Ureter (tissue), 1 donor: ENCODE measurements around the gene RAC2. TPM values are rescaled to one million over a fixed set of nuclear protein-coding genes. Genes with fewer than 3 reads are reported as not detected.
"Not testable (repeated sequence)": the region's sequence is repeated elsewhere in the genome, so short reads cannot be mapped to it uniquely, and the experiment has no call there.

Experiments used
- DNase-seq: peaks from one replicate; pipeline ENCODE4 v3.0.0-alpha.2; 2020; ENCODE audit warnings: low spot score
- total RNA-seq: library from RNA; stranded (reverse); gene quantifications from one replicate; pipeline ENCODE4 v1.2.4, GENCODE V29; 2023
- donor health status: DM: yes; HTN: yes; CAD: no.

RAC2 gene
- total RNA-seq, 1 donor from 2014 or later, result 30.4 TPM

GRCh38 chr22:37206118-37206840 is 37.8 kb downstream of the RAC2 start:
- DNase-seq, result no peak

GRCh38 chr22:37205046-37205445 is 39.0 kb downstream of the RAC2 start:
- no peak for DNase-seq

- no peak for DNase-seq
Measured at GRCh38 chr22:37204045-37204655, 39.9 kb downstream of the RAC2 start.

- DNase-seq, result no peak
Measured at GRCh38 chr22:37203354-37204044, 40.6 kb downstream of the RAC2 start.

- no peak for DNase-seq
Measured at GRCh38 chr22:37202716-37203115, 41.4 kb downstream of the RAC2 start.

GRCh38 chr22:37202001-37202555 is 42.0 kb downstream of the RAC2 start:
- no peak for DNase-seq

GRCh38 chr22:37201443-37201820 is 42.6 kb downstream of the RAC2 start:
- DNase-seq, result not testable (repeated sequence)

- no peak for DNase-seq
Measured at GRCh38 chr22:37199760-37200108, 44.3 kb downstream of the RAC2 start.

- peak; percentile 99 for DNase-seq
Measured at GRCh38 chr22:37199103-37199759, 44.8 kb downstream of the RAC2 start.

- peak; percentile 91 for DNase-seq
Measured at GRCh38 chr22:37198258-37199102, 45.6 kb downstream of the RAC2 start.

- DNase-seq, result no peak
Measured at GRCh38 chr22:37197451-37198257, 46.4 kb downstream of the RAC2 start.

GRCh38 chr22:37196539-37197450 is 47.3 kb downstream of the RAC2 start:
- DNase-seq, result peak; percentile 82

- no peak for DNase-seq
Measured at GRCh38 chr22:37195921-37196320, 48.1 kb downstream of the RAC2 start.

- DNase-seq, result no peak
Measured at GRCh38 chr22:37194750-37195149, 49.3 kb downstream of the RAC2 start.

GRCh38 chr22:37193629-37194191 is 50.4 kb downstream of the RAC2 start:
- no peak for DNase-seq

- DNase-seq, result no peak
Measured at GRCh38 chr22:37192741-37193140, 51.3 kb downstream of the RAC2 start.

- no peak for DNase-seq
Measured at GRCh38 chr22:37192204-37192603, 51.9 kb downstream of the RAC2 start.

GRCh38 chr22:37190262-37190780 is 53.7 kb downstream of the RAC2 start:
- DNase-seq, result no peak
